Esophagus muscularis mucosa (tissue), 4 donors: ENCODE results near the gene MBD6. TPM values are rescaled to one million over a fixed set of nuclear protein-coding genes. Genes with fewer than 3 reads are reported as not detected.

Source experiments
- DNase-seq: peaks from one replicate; pipeline ENCODE4 v3.0.0-alpha.2; 2017; ENCODE audit errors: extremely low spot score
- H3K27ac ChIP-seq, 4 donors: fragments of 200-600 bp; sonication (generic); replicated peaks in 1 of 4; 1 replicate in 3 of 4; 2 replicates in 1 of 4; pipeline ENCODE4 v1.5.1; 2016 to 2019; ENCODE audit warnings: mild to moderate bottlenecking in 1 of 4
- H3K27me3 ChIP-seq, 4 donors: fragments of 200-600 bp; sonication (generic); one replicate each; pipeline versions ENCODE4 v1.5.1 to v1.6.0; 2016 to 2019
- H3K36me3 ChIP-seq, 4 donors: fragments of 200-600 bp; sonication (generic); one replicate each; pipeline ENCODE4 v1.5.1; 2016 to 2019
- H3K4me1 ChIP-seq, 4 donors: fragments of 200-600 bp; sonication (generic); one replicate each; pipeline ENCODE4 v1.5.1; 2016 to 2019
- H3K4me3 ChIP-seq, 4 donors: fragments of 200-600 bp; sonication (generic); 1 replicate in 2 of 4; 2 replicates in 2 of 4; pipeline ENCODE4 v1.5.1; 2016 to 2019; ENCODE audit warnings: mild to moderate bottlenecking in 4 of 4, moderate library complexity in 1 of 4
- H3K9me3 ChIP-seq, 4 donors: fragments of 200-600 bp; sonication (generic); 1 replicate in 3 of 4; 2 replicates in 1 of 4; pipeline ENCODE4 v1.5.1; 2016 to 2019
- CTCF ChIP-seq, 3 experiments: fragments of 200-600 bp in 2 of 3; fragments of 450-650 bp in 1 of 3; sonication (generic) in 2 of 3; IDR thresholded peaks; one replicate each; pipeline ENCODE4 v1.5.1; 2017 to 2019; ENCODE audit warnings: antibody characterized with exemption in 3 of 3, mild to moderate bottlenecking in 2 of 3, moderate library complexity in 1 of 3
- EP300 ChIP-seq: sonication (generic); formaldehyde crosslinking; IDR thresholded peaks from one replicate; pipeline ENCODE4 v1.6.1; 2017; ENCODE audit warnings: antibody characterized with exemption
- POLR2A ChIP-seq: fragments of 450-650 bp; IDR thresholded peaks from one replicate; pipeline ENCODE4 v1.6.1; 2017; ENCODE audit warnings: antibody characterized with exemption, moderate library complexity, mild to moderate bottlenecking, low read depth
- POLR2AphosphoS5 ChIP-seq, 2 donors: sonication (generic); formaldehyde crosslinking; IDR thresholded peaks; one replicate each; pipeline ENCODE4 v1.6.1; 2017; ENCODE audit warnings: antibody characterized with exemption in 2 of 2
- WGBS: methylation state at CpG from one replicate; pipeline ENCODE4 v1.1.5; 2018; 5-methylcytosine and 5-hydroxymethylcytosine counted together
- intact Hi-C: fragments of 100-400 bp; cut with DNase I; formaldehyde crosslinking; loops from one replicate; pipeline ENCODE4 v1.15.1; 2023
- total RNA-seq, 4 donors: library from RNA; depleted of rRNA; stranded (reverse); fragments of >200 nt; gene quantifications; one replicate each; pipeline versions ENCODE4 v1.1.0 to v1.2.1, GENCODE V29; 2016

Gene MBD6
- total RNA-seq, 4 donors from 2014 or later: 13.8 to 19.9 (median 16.9) TPM

- peaks cover 6 to 55% (median 54%) of the 10 kb centered on the region in 4 donors for H3K36me3 ChIP-seq
- WGBS: 74% methylated on average over 2 of the region's 2 CpGs
Observed at GRCh38 chr12:57541717-57542116, 19.1 kb downstream of the MBD6 start.

GRCh38 chr12:57543581-57543980, 21.0 kb downstream of the MBD6 start:
- intact Hi-C loops: no loop called here
- H3K36me3 ChIP-seq: peaks cover 6 to 42% (median 36%) of the 10 kb centered on the region in 4 donors
- no peak overlapping the region for H3K4me3 ChIP-seq
- peaks cover 0 to 3% (median 0%) of the 10 kb centered on the region in 4 donors for H3K27me3 ChIP-seq
- no peak overlapping the region for H3K27ac ChIP-seq
- no peaks in the 10 kb centered on the region for H3K9me3 ChIP-seq
- no peak for DNase-seq
- WGBS: 55% methylated on average over 2 of the region's 2 CpGs
- peaks cover 30 to 45% (median 38%) of the 10 kb centered on the region in 4 donors for H3K4me1 ChIP-seq
- TF ChIP-seq CTCF (IDR thresholded peaks at IDR 0.05): no peak

More at GRCh38 chr12:57541717-57542116, 19.1 kb downstream of the MBD6 start:
- TF ChIP-seq CTCF (IDR thresholded peaks at IDR 0.05): no peak
- Histone ChIP-seq H3K27ac (no peak overlapping the region), H3K4me3 (no peak overlapping the region), H3K4me1 (peaks cover 25 to 45% (median 34%) of the 10 kb centered on the region in 4 donors), H3K9me3 (no peaks in the 10 kb centered on the region), H3K27me3 (no peaks in the 10 kb centered on the region)
- no peak for DNase-seq
- intact Hi-C loops: no loop called here

GRCh38 chr12:57545809-57546437, 23.3 kb downstream of the MBD6 start:
- peak overlapping the region; percentile 79 to 97 (median 90) for H3K4me3 ChIP-seq
- peaks cover 0 to 27% (median 3%) of the 10 kb centered on the region in 4 donors for H3K27me3 ChIP-seq
- no peak for DNase-seq
- H3K4me1 ChIP-seq: peaks cover 44 to 59% (median 51%) of the 10 kb centered on the region in 4 donors
- H3K36me3 ChIP-seq: peaks cover 6 to 23% (median 18%) of the 10 kb centered on the region in 4 donors
- peak overlapping the region; percentile 89 to 95 (median 92) for H3K27ac ChIP-seq
- no peaks in the 10 kb centered on the region for H3K9me3 ChIP-seq
- TF ChIP-seq POLR2A (no peak), POLR2AphosphoS5 (IDR thresholded peaks at IDR 0.05) (no peak), CTCF (IDR thresholded peaks at IDR 0.05) (no peak)
- intact Hi-C loops: no loop called here
- WGBS: 65% methylated on average over 14 of the region's 15 CpGs

- H3K27ac ChIP-seq: peak within 1 kb of the TSS; percentile 89 to 95 (median 92)
- TF ChIP-seq POLR2A (peak; percentile 16), EP300 (no peak), CTCF (IDR thresholded peaks at IDR 0.05) (peak in 2 of 3 experiments; percentile 5 to 9), POLR2AphosphoS5 (IDR thresholded peaks at IDR 0.05) (peak; percentile 80 to 81)
- H3K4me1 ChIP-seq: peaks cover 44 to 52% (median 48%) of the 10 kb centered on the region in 4 donors
- peaks cover 0 to 27% (median 3%) of the 10 kb centered on the region in 4 donors for H3K27me3 ChIP-seq
- H3K9me3 ChIP-seq: no peaks in the 10 kb centered on the region
- H3K4me3 ChIP-seq: peak within 1 kb of the TSS; percentile 79 to 97 (median 90)
- DNase-seq: no peak
- WGBS: 0% methylated on average over 25 of the region's 56 CpGs
- intact Hi-C loops: no loop called here
- H3K36me3 ChIP-seq: peaks cover 5 to 17% (median 12%) of the 10 kb centered on the region in 4 donors
Observed at GRCh38 chr12:57546438-57547287, 24.0 kb downstream of the MBD6 start, which contains the start of gene DCTN2. Gene DCTN2 (minus strand): TSS chr12:57547192. CDS start chr12:57547063, 129 bp downstream.
